GM21423 (cell line): Measurements from ENCODE around the gene PIAS2.
"Not testable (repeated sequence)": the region's sequence is repeated elsewhere in the genome, so short reads cannot be mapped to it uniquely, and the experiment has no call there.

Experiments
- ATAC-seq: cut with Tn5 transposase; IDR thresholded peaks from one replicate; pipeline ENCODE4 v1.9.1; 2021; ENCODE audit warnings: mild to moderate bottlenecking, moderate library complexity; ENCODE audit not compliant: unreplicated experiment

The PIAS2 gene

GRCh38 chr18:46903406-46903805 is 13.9 kb downstream of the PIAS2 start:
- ATAC-seq = no peak

GRCh38 chr18:46899274-46899948 is 17.9 kb downstream of the PIAS2 start:
- ATAC-seq = peak; percentile 66

- ATAC-seq = no peak
Observed at GRCh38 chr18:46894124-46894523, 23.2 kb downstream of the PIAS2 start.

- no peak for ATAC-seq
Observed at GRCh38 chr18:46893360-46893759, 23.9 kb downstream of the PIAS2 start.

GRCh38 chr18:46892842-46893241 is 24.5 kb downstream of the PIAS2 start:
- ATAC-seq = peak; percentile 61

- peak; percentile 76 for ATAC-seq
Observed at GRCh38 chr18:46891742-46892214, 25.5 kb downstream of the PIAS2 start.

- no peak for ATAC-seq
Observed at GRCh38 chr18:46888965-46889364, 28.3 kb downstream of the PIAS2 start.

GRCh38 chr18:46886893-46887292 is 30.4 kb downstream of the PIAS2 start:
- no peak for ATAC-seq

GRCh38 chr18:46883180-46883579 is 34.1 kb downstream of the PIAS2 start:
- no peak for ATAC-seq

- no peak for ATAC-seq
Observed at GRCh38 chr18:46877329-46877987, 39.8 kb downstream of the PIAS2 start.

- ATAC-seq = no peak
Observed at GRCh38 chr18:46868169-46868921, 49.0 kb downstream of the PIAS2 start.

GRCh38 chr18:46867367-46868143 is 49.8 kb downstream of the PIAS2 start:
- no peak for ATAC-seq

- no peak for ATAC-seq
Observed at GRCh38 chr18:46866523-46866922, 50.8 kb downstream of the PIAS2 start.

GRCh38 chr18:46865245-46865644 is 52.1 kb downstream of the PIAS2 start:
- ATAC-seq = not testable (repeated sequence)

- ATAC-seq = no peak
Observed at GRCh38 chr18:46859855-46860254, 57.5 kb downstream of the PIAS2 start.

- no peak for ATAC-seq
Observed at GRCh38 chr18:46858290-46858689, 59.0 kb downstream of the PIAS2 start.

- ATAC-seq = no peak
Observed at GRCh38 chr18:46856973-46857372, 60.3 kb downstream of the PIAS2 start.

- ATAC-seq = no peak
Observed at GRCh38 chr18:46849007-46849406, 68.3 kb downstream of the PIAS2 start.

GRCh38 chr18:46843372-46843771 is 73.9 kb downstream of the PIAS2 start:
- ATAC-seq = peak; percentile 44

GRCh38 chr18:46842583-46842982 is 74.7 kb downstream of the PIAS2 start:
- ATAC-seq = no peak

- no peak for ATAC-seq
Observed at GRCh38 chr18:46833899-46834298, 83.4 kb downstream of the PIAS2 start.
